Thyroid gland (tissue), 4 donors: ENCODE measurements around the gene NBAS.

Experiments
- POLR2A ChIP-seq, 2 donors: fragments of 450-650 bp; IDR thresholded peaks; one replicate each; pipeline ENCODE4 v1.6.1; 2017; ENCODE audit warnings: antibody characterized with exemption in 2 of 2, mild to moderate bottlenecking in 2 of 2, moderate library complexity in 1 of 2
- TF ChIP-seq, protein P1 (sequence below), 6 experiments: fragments of 200-600 bp in 3 of 6; fragments of 450-650 bp in 3 of 6; sonication (generic) in 3 of 6; IDR thresholded peaks; one replicate each; pipeline ENCODE4 v1.5.1; 2016 to 2019; ENCODE audit warnings: antibody characterized with exemption in 6 of 6, mild to moderate bottlenecking in 2 of 6, inconsistent platforms in 1 of 6, moderate library complexity in 1 of 6

DNA sequence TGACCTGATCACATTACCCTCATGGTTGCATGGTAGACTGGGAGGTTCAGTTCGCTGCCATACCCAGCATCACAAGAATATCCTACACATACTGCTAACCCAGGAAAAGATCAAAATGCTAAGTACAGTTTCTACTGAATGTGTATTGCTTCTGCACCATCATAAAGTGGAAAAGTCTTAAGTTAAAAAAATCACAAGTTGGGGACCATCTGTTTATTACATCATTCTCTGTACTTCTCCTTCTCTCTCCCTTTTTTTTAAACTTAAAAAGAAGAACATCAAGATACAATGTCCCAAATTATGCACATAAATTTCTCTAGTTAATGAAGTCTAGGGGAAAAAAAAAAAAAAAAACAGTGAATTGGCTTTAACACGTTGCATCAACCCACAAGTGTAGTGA, 43.3 kb downstream of the NBAS start:
- TF ChIP-seq, protein P1, sequence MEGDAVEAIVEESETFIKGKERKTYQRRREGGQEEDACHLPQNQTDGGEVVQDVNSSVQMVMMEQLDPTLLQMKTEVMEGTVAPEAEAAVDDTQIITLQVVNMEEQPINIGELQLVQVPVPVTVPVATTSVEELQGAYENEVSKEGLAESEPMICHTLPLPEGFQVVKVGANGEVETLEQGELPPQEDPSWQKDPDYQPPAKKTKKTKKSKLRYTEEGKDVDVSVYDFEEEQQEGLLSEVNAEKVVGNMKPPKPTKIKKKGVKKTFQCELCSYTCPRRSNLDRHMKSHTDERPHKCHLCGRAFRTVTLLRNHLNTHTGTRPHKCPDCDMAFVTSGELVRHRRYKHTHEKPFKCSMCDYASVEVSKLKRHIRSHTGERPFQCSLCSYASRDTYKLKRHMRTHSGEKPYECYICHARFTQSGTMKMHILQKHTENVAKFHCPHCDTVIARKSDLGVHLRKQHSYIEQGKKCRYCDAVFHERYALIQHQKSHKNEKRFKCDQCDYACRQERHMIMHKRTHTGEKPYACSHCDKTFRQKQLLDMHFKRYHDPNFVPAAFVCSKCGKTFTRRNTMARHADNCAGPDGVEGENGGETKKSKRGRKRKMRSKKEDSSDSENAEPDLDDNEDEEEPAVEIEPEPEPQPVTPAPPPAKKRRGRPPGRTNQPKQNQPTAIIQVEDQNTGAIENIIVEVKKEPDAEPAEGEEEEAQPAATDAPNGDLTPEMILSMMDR (IDR thresholded peaks at IDR 0.05): no peak
- no peak for TF ChIP-seq POLR2A (IDR thresholded peaks at IDR 0.05)
